Stomach (tissue), 4 donors: ENCODE measurements around the gene HOXB6.

Experiments used
- CTCF ChIP-seq, 7 experiments: fragments of 450-650 bp in 4 of 7; fragments of 200-600 bp in 3 of 7; sonication (generic) in 3 of 7; IDR thresholded peaks; one replicate each; pipeline ENCODE4 v1.5.1; 2016 to 2019; ENCODE audit warnings: antibody characterized with exemption in 7 of 7, control low read depth in 2 of 7, mild to moderate bottlenecking in 1 of 7
- EP300 ChIP-seq: sonication (generic); formaldehyde crosslinking; IDR thresholded peaks from one replicate; pipeline ENCODE4 v1.6.1; 2017; ENCODE audit warnings: antibody characterized with exemption
- POLR2A ChIP-seq, 4 donors: fragments of 450-650 bp; IDR thresholded peaks; one replicate each; pipeline ENCODE4 v1.6.1; 2016; ENCODE audit warnings: antibody characterized with exemption in 4 of 4, control low read depth in 2 of 4, mild to moderate bottlenecking in 1 of 4, moderate library complexity in 1 of 4
- POLR2AphosphoS5 ChIP-seq, 3 donors: sonication (generic); formaldehyde crosslinking; IDR thresholded peaks; one replicate each; pipeline ENCODE4 v1.6.1; 2016; ENCODE audit warnings: antibody characterized with exemption in 3 of 3

DNA sequence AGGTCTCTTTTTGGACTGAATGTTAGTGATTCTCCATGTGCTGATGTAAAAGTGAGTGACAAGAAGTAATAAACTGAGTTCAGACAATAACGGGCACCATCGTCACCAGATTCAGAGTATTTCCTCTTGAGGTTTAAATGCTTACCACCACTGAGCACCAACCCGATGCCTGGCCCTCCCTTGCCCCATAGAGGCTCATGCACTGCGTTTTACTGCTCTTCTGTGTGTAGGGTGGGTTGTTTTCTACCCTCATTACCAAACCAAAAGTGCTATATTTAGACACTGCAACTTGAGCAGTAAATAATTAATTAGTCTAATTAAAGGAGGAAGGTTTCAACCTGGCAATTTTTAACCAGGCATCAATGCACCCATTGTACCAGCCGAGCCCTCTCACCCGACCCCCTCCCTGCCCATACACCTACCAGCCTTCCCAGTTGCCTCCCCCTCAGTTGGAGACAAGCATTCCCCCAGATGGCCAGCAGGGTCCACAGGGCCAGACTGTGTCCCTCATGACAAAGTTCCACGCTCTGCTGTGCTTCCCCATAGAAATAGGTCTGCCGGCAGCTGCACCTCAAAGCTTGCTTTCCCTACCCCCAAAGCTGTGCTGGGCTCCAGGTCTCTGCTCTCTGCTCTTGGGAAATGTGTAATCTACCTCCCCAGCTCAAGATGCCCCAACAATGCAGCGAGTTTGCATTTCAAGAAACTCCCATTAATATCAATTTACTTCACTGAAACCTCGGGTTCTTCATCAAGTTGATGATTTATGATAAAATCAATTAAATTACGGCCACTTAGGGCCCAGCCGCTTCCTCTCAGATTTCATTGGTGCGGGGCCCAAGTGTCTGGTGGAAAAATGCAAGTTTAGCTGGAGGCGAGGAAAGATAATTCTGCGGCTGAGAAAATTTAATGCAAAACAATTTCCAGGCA is 42.6 kb downstream of the HOXB6 start:
- TF ChIP-seq CTCF (IDR thresholded peaks at IDR 0.05) (peak in 2 of 7 experiments; percentile 11 to 16), POLR2A (IDR thresholded peaks at IDR 0.05) (no peak), EP300 (no peak), POLR2AphosphoS5 (IDR thresholded peaks at IDR 0.05) (no peak)
